SJSA1 (cell line): ENCODE data around the gene TBC1D16. TPM values are rescaled to one million over a fixed set of nuclear protein-coding genes. Genes with fewer than 3 reads are reported as not detected.

Experiments
- DNase-seq, 2 experiments: peaks; one replicate each; pipeline ENCODE4 v3.0.0-alpha.2; 2015 to 2020; ENCODE audit warnings: low spot score in 2 of 2, low read depth in 1 of 2
- H3K27ac ChIP-seq: fragments of 250-450 bp; sonication (Bioruptor Pico); 2 replicates; pipeline ENCODE4 v1.5.1; 2020; ENCODE audit warnings: mild to moderate bottlenecking, moderate library complexity
- H3K27me3 ChIP-seq: fragments of 250-450 bp; sonication (Bioruptor Pico); replicated peaks from 2 replicates; pipeline ENCODE4 v1.5.1; 2020; ENCODE audit warnings: mild to moderate bottlenecking, moderate library complexity
- H3K36me3 ChIP-seq: fragments of 250-450 bp; sonication (Bioruptor Pico); 2 replicates; pipeline ENCODE4 v1.5.1; 2020; ENCODE audit warnings: mild to moderate bottlenecking
- H3K4me1 ChIP-seq: fragments of 250-450 bp; sonication (Bioruptor Pico); replicated peaks from 2 replicates; pipeline ENCODE4 v1.6.1; 2021; ENCODE audit warnings: mild to moderate bottlenecking
- H3K4me3 ChIP-seq: fragments of 250-450 bp; sonication (Bioruptor Pico); 2 replicates; pipeline ENCODE4 v1.5.1; 2020; ENCODE audit warnings: mild to moderate bottlenecking
- H3K9me3 ChIP-seq: fragments of 250-450 bp; sonication (Bioruptor Pico); replicated peaks from 2 replicates; pipeline ENCODE4 v1.5.1; 2020; ENCODE audit warnings: mild to moderate bottlenecking
- total RNA-seq: library from RNA; depleted of rRNA; stranded (reverse); fragments of >200 nt; shearing (Covaris generic); gene quantifications from 2 replicates; pipeline ENCODE4 v1.2.3, GENCODE V29; 2014

Gene TBC1D16
- total RNA-seq, 1 experiment from 2014 or later: 42.0 TPM

GRCh38 chr17:79945591-79946255 is 89.9 kb downstream of the TBC1D16 start:
- DNase-seq: peak in 1 of 2 experiments; percentile 50
- no peaks in the 10 kb centered on the region for H3K9me3 ChIP-seq
- no peak overlapping the region for H3K4me3 ChIP-seq
- no peaks in the 10 kb centered on the region for H3K27me3 ChIP-seq
- peaks cover 51% of the 10 kb centered on the region for H3K4me1 ChIP-seq
- no peak overlapping the region for H3K27ac ChIP-seq
- peaks cover 71% of the 10 kb centered on the region for H3K36me3 ChIP-seq

- no peaks in the 10 kb centered on the region for H3K27me3 ChIP-seq
- H3K36me3 ChIP-seq: peaks cover 68% of the 10 kb centered on the region
- H3K4me3 ChIP-seq: no peak overlapping the region
- H3K4me1 ChIP-seq: peaks cover 45% of the 10 kb centered on the region
- no peak overlapping the region for H3K27ac ChIP-seq
- H3K9me3 ChIP-seq: no peaks in the 10 kb centered on the region
- peak in 1 of 2 experiments; percentile 45 for DNase-seq
Observed at GRCh38 chr17:79944821-79945391, 90.8 kb downstream of the TBC1D16 start.

- Histone ChIP-seq H3K36me3 (peaks cover 63% of the 10 kb centered on the region), H3K4me1 (peaks cover 45% of the 10 kb centered on the region), H3K9me3 (no peaks in the 10 kb centered on the region), H3K27ac (no peak overlapping the region), H3K27me3 (no peaks in the 10 kb centered on the region), H3K4me3 (no peak overlapping the region)
- DNase-seq: peak in 1 of 2 experiments; percentile 41
Observed at GRCh38 chr17:79944251-79944812, 91.3 kb downstream of the TBC1D16 start.

- no peak overlapping the region for H3K4me3 ChIP-seq
- peak in 1 of 2 experiments; percentile 45 for DNase-seq
- no peak overlapping the region for H3K27ac ChIP-seq
- peaks cover 55% of the 10 kb centered on the region for H3K36me3 ChIP-seq
- H3K9me3 ChIP-seq: no peaks in the 10 kb centered on the region
- H3K4me1 ChIP-seq: peaks cover 40% of the 10 kb centered on the region
- no peaks in the 10 kb centered on the region for H3K27me3 ChIP-seq
Observed at GRCh38 chr17:79943347-79944241, 92.1 kb downstream of the TBC1D16 start.

GRCh38 chr17:79942591-79943346 is 92.9 kb downstream of the TBC1D16 start:
- H3K36me3 ChIP-seq: peaks cover 49% of the 10 kb centered on the region
- DNase-seq: peak; percentile 69 to 89
- no peak overlapping the region for H3K4me3 ChIP-seq
- H3K9me3 ChIP-seq: no peaks in the 10 kb centered on the region
- H3K27ac ChIP-seq: no peak overlapping the region
- peaks cover 32% of the 10 kb centered on the region for H3K4me1 ChIP-seq
- no peaks in the 10 kb centered on the region for H3K27me3 ChIP-seq

GRCh38 chr17:79942011-79942405 is 93.7 kb downstream of the TBC1D16 start:
- no peaks in the 10 kb centered on the region for H3K9me3 ChIP-seq
- H3K27me3 ChIP-seq: no peaks in the 10 kb centered on the region
- H3K4me1 ChIP-seq: peaks cover 25% of the 10 kb centered on the region
- no peak overlapping the region for H3K27ac ChIP-seq
- no peak overlapping the region for H3K4me3 ChIP-seq
- H3K36me3 ChIP-seq: peaks cover 42% of the 10 kb centered on the region
- DNase-seq: no peak

- Histone ChIP-seq H3K4me3 (no peak overlapping the region), H3K27me3 (no peaks in the 10 kb centered on the region), H3K4me1 (peaks cover 19% of the 10 kb centered on the region), H3K27ac (no peak overlapping the region), H3K9me3 (no peaks in the 10 kb centered on the region), H3K36me3 (peaks cover 35% of the 10 kb centered on the region)
- no peak for DNase-seq
Observed at GRCh38 chr17:79941088-79942010, 94.3 kb downstream of the TBC1D16 start.

- H3K27me3 ChIP-seq: no peaks in the 10 kb centered on the region
- H3K4me1 ChIP-seq: peaks cover 21% of the 10 kb centered on the region
- no peak for DNase-seq
- H3K4me3 ChIP-seq: no peak overlapping the region
- H3K9me3 ChIP-seq: no peaks in the 10 kb centered on the region
- no peak overlapping the region for H3K27ac ChIP-seq
- H3K36me3 ChIP-seq: peaks cover 29% of the 10 kb centered on the region
Observed at GRCh38 chr17:79940459-79941087, 95.1 kb downstream of the TBC1D16 start.

- DNase-seq: no peak
- peaks cover 26% of the 10 kb centered on the region for H3K4me1 ChIP-seq
- H3K4me3 ChIP-seq: no peak overlapping the region
Observed at GRCh38 chr17:79939755-79940458, 95.8 kb downstream of the TBC1D16 start.

GRCh38 chr17:79939094-79939435 is 96.6 kb downstream of the TBC1D16 start:
- peaks cover 17% of the 10 kb centered on the region for H3K36me3 ChIP-seq
- no peaks in the 10 kb centered on the region for H3K27me3 ChIP-seq
- H3K4me1 ChIP-seq: peaks cover 31% of the 10 kb centered on the region
- no peak for DNase-seq
- no peak overlapping the region for H3K4me3 ChIP-seq
- H3K9me3 ChIP-seq: no peaks in the 10 kb centered on the region
- no peak overlapping the region for H3K27ac ChIP-seq

More at GRCh38 chr17:79939755-79940458, 95.8 kb downstream of the TBC1D16 start:
- peaks cover 26% of the 10 kb centered on the region for H3K36me3 ChIP-seq
- H3K27me3 ChIP-seq: no peaks in the 10 kb centered on the region
- H3K27ac ChIP-seq: no peak overlapping the region
- no peaks in the 10 kb centered on the region for H3K9me3 ChIP-seq

GRCh38 chr17:79938336-79939093 is 97.2 kb downstream of the TBC1D16 start:
- no peak for DNase-seq
- Histone ChIP-seq H3K27ac (no peak overlapping the region), H3K4me3 (no peak overlapping the region), H3K4me1 (peaks cover 34% of the 10 kb centered on the region), H3K9me3 (no peaks in the 10 kb centered on the region), H3K36me3 (peaks cover 12% of the 10 kb centered on the region), H3K27me3 (no peaks in the 10 kb centered on the region)
